ENCODE data around the gene DPP3. TPM values are rescaled to one million over a fixed set of nuclear protein-coding genes. Genes with fewer than 3 reads are reported as not detected.

DPP3 gene
- total RNA-seq, 4 donors from 2014 or later = 15.5 to 48.5 (median 20.1) TPM

DNA sequence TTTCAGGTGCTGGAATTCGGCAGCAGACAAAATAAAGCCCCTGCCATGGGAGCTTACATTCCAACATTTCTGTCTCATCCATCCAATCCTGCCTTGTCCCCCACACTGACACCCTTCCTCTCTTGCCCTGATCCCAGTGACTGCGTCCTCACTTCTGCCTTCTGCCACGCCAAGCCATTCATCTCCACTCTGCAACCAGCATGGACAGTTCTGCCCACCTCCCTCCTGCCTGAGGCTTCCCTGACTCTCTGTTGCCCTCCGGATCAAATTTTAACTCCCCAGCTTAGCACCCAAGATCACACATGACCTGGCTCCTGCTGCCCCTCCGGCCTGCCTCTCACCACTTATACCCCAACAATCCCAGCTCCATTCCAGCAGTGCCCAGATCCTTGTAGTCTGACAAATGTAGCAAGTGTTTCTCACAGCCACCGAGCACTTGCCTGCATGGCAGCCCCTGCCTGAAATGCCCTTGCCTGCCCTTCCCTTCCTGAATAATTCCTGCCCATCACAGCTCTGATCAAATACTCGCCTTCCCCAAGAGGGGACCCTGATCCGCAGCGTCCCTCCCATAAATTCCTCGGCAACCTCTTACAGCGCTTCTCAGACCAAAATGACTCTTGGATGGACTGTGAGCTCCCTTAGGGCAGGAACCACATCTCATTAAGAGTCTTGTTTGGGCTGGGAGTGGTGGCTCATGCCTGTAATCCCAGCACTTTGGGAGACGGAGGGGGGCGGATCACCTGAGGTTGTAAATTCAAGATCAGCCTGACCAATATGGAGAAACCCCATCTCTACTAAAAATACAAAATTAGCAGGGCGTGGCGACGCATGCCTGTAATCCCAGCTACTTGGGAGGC, 68.8 kb downstream of the DPP3 start:
- 53 to 56% methylated on average over 16 of the region's 16 CpGs for WGBS, 2 donors
- no peak for DNase-seq (ENCODE audit: low spot score in 2 of 2)
- intact Hi-C loops (cut with DNase I; ENCODE audit: low total_unique reads) = no loop called here

DNA sequence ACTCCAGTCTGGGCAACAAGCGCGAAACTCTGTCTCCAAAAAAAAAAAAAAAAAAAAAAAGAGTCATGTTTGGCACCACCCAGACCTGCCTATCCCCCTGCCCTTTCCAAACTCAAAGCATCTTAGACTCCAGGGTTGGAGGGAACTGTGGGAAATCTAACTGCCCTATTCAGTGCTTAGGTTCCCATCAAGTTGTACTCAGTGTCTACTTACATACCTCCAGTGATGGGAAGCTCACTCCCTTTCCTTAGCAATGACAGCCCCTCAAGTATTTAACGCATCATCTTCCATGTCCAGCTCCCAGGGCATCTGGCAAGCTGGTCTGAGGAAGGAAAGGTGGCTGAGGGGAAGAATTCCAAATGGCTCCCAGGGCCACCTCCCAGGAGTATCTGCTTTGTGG, 69.5 kb downstream of the DPP3 start:
- no peak for DNase-seq (ENCODE audit: low spot score in 2 of 2)
- intact Hi-C loops (cut with DNase I; ENCODE audit: low total_unique reads) = no loop called here
- no peak for TF ChIP-seq POLR2A (IDR thresholded peaks at IDR 0.05)
- TF ChIP-seq, protein P1, sequence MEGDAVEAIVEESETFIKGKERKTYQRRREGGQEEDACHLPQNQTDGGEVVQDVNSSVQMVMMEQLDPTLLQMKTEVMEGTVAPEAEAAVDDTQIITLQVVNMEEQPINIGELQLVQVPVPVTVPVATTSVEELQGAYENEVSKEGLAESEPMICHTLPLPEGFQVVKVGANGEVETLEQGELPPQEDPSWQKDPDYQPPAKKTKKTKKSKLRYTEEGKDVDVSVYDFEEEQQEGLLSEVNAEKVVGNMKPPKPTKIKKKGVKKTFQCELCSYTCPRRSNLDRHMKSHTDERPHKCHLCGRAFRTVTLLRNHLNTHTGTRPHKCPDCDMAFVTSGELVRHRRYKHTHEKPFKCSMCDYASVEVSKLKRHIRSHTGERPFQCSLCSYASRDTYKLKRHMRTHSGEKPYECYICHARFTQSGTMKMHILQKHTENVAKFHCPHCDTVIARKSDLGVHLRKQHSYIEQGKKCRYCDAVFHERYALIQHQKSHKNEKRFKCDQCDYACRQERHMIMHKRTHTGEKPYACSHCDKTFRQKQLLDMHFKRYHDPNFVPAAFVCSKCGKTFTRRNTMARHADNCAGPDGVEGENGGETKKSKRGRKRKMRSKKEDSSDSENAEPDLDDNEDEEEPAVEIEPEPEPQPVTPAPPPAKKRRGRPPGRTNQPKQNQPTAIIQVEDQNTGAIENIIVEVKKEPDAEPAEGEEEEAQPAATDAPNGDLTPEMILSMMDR (IDR thresholded peaks at IDR 0.05) = no peak
- 88 to 94% methylated on average over 3 of the region's 3 CpGs for WGBS, 2 donors
- H3K4me3 ChIP-seq (ENCODE audit: low read depth, poor library complexity, severe bottlenecking) = no peak overlapping the region

More for the DNA sequence above, 68.8 kb downstream of the DPP3 start:
- TF ChIP-seq POLR2A (IDR thresholded peaks at IDR 0.05) = no peak
- TF ChIP-seq, protein P1 (IDR thresholded peaks at IDR 0.05) = no peak
- H3K4me3 ChIP-seq (ENCODE audit: low read depth, poor library complexity, severe bottlenecking) = no peak overlapping the region

DNA sequence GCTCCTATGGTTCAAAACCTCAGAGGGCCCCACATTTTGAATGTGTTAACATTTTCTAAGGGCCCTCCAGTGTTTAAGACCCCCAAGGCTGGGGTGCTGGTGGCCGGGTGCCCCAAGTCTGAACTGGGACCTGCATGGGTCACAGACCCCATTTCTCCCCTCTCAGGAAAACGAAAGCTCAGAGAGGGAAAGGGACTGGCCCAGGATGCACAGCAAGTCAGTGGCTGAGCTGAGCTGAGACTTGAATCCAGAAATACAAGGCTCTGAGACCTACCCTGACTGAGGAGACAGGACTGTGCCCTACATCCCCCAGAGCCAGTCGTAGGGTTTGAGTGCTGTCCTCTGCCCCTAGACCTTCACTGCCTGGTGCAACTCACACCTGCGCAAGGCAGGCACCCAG, 70.7 kb downstream of the DPP3 start:
- intact Hi-C loops (cut with DNase I; ENCODE audit: low total_unique reads) = no loop called here
- no peak overlapping the region for H3K4me3 ChIP-seq (ENCODE audit: low read depth, poor library complexity, severe bottlenecking)
- no peak for TF ChIP-seq POLR2A (IDR thresholded peaks at IDR 0.05)
- TF ChIP-seq, protein P1 (IDR thresholded peaks at IDR 0.05) = no peak
- no peak for DNase-seq (ENCODE audit: low spot score in 2 of 2)
- 78 to 90% methylated on average over 4 of the region's 4 CpGs for WGBS, 2 donors

DNA sequence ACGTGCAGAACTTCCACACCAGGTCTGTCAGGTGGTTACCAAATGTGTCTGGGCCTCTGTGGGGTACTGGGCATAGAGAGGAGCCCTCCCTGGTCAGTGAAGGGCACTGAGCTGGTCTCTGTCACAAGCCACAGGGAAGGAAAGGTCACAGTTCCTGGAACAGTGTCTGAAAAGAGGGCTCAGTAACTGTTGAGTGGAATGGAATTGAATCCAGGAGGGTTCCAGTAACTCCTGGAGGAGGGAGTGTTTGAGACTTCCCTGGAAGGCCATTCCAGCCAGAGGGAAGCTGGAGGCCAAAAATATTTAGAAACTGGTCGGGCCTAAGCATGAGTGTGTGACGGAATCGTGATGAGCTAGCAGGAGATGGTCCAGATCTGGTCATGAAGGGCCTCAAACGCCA, 74.4 kb downstream of the DPP3 start:
- intact Hi-C loops (cut with DNase I; ENCODE audit: low total_unique reads) = no loop called here
- TF ChIP-seq, protein P1 (IDR thresholded peaks at IDR 0.05) = no peak
- TF ChIP-seq POLR2A (IDR thresholded peaks at IDR 0.05) = no peak
- WGBS, 2 donors = 68 to 83% methylated on average over 5 of the region's 5 CpGs
- H3K4me3 ChIP-seq (ENCODE audit: low read depth, poor library complexity, severe bottlenecking) = no peak overlapping the region
- no peak for DNase-seq (ENCODE audit: low spot score in 2 of 2)

DNA sequence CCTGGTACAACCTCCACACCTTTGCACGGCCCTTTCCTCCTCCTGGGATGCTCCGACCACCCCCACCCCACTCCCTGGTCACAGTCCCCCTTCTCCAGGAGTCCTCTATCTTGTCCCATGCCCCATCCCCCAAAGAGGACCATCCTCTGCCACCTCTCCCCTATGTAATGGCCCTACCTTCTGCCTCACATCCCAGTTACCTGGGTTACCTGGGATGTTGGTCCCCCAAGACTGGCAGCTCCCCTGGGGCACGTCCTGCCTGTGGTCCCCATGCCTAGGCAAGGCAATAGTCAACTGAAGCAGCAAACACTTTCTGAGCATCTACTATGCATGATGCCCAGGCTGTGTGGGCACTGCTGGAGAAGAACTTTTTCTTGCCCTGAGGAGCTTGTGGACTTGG, 75.2 kb downstream of the DPP3 start:
- intact Hi-C loops (cut with DNase I; ENCODE audit: low total_unique reads) = no loop called here
- 64 to 71% methylated on average over 3 of the region's 3 CpGs for WGBS, 2 donors
- TF ChIP-seq POLR2A (IDR thresholded peaks at IDR 0.05) = no peak
- TF ChIP-seq, protein P1 (IDR thresholded peaks at IDR 0.05) = no peak
- no peak overlapping the region for H3K4me3 ChIP-seq (ENCODE audit: low read depth, poor library complexity, severe bottlenecking)
- no peak for DNase-seq (ENCODE audit: low spot score in 2 of 2)

Measured in lower leg skin (tissue), 4 donors.